WTC11 (cell line): ENCODE data around the gene BAIAP2L1. TPM values are rescaled to one million over a fixed set of nuclear protein-coding genes. Genes with fewer than 3 reads are reported as not detected.

ENCODE experiments used
- ATAC-seq: fragments of 200-7000 bp; cut with Tn5 transposase; 2 replicates; pipeline ENCODE4 v1.10.0; 2021; ENCODE audit warnings: mild to moderate bottlenecking, moderate library complexity
- CTCF ChIA-PET: fragments of 300-600 bp; sonication (Branson Sonifier 250); formaldehyde crosslinking; loops from one replicate; lab custom pipeline; 2021; ENCODE audit warnings: antibody characterized with exemption; lab: Charles Lee
- POLR2A ChIA-PET: fragments of 350-600 bp; sonication (Branson Sonifier 250); formaldehyde crosslinking; loops from one replicate; lab custom pipeline; 2021; ENCODE audit warnings: antibody characterized with exemption; lab: Charles Lee
- DNase-seq: peaks from one replicate; pipeline ENCODE4 v3.0.0; 2021; ENCODE audit warnings: low spot score
- H3K27ac Mint-ChIP-seq: 2 replicates; pipeline ENCODE4 v1.8.0; 2021; ENCODE audit warnings: mixed read lengths
- H3K27me3 Mint-ChIP-seq: 2 replicates; pipeline ENCODE4 v1.8.0; 2021; ENCODE audit warnings: low read depth, mild to moderate bottlenecking, moderate library complexity, mixed read lengths
- H3K36me3 Mint-ChIP-seq: 2 replicates; pipeline ENCODE4 v1.8.0; 2021; ENCODE audit warnings: mixed read lengths
- H3K4me1 Mint-ChIP-seq: 2 replicates; pipeline ENCODE4 v1.8.0; 2022; ENCODE audit warnings: mixed read lengths
- H3K4me3 Mint-ChIP-seq: 2 replicates; pipeline ENCODE4 v1.8.0; 2021; ENCODE audit warnings: mild to moderate bottlenecking, moderate library complexity, mixed read lengths
- H3K9me3 Mint-ChIP-seq: 2 replicates; pipeline ENCODE4 v1.8.0; 2021; ENCODE audit warnings: mixed read lengths
- ATF1 ChIP-seq: sonication (generic); formaldehyde crosslinking; IDR thresholded peaks from 2 replicates; pipeline ENCODE4 v1.8.1; 2023; ENCODE audit warnings: mild to moderate bottlenecking, moderate library complexity, missing genetic modification reagents
- ELF4 ChIP-seq: sonication (generic); formaldehyde crosslinking; IDR thresholded peaks from 2 replicates; pipeline ENCODE4 v1.8.1; 2022; ENCODE audit warnings: low read depth, mild to moderate bottlenecking, moderate library complexity, missing genetic modification reagents
- ESRRA ChIP-seq: sonication (generic); formaldehyde crosslinking; IDR thresholded peaks from 2 replicates; pipeline ENCODE4 v1.8.1; 2022; ENCODE audit warnings: mild to moderate bottlenecking, missing genetic modification reagents, borderline replicate concordance
- JAZF1 ChIP-seq: fragments of 250-450 bp; sonication (Bioruptor Pico); IDR thresholded peaks from 2 replicates; pipeline ENCODE4 v1.9.0; 2021; ENCODE audit warnings: moderate library complexity, mild to moderate bottlenecking, inconsistent platforms
- NFE2L1 ChIP-seq: sonication (generic); formaldehyde crosslinking; IDR thresholded peaks from 2 replicates; pipeline ENCODE4 v1.8.1; 2023; ENCODE audit warnings: missing genetic modification reagents
- PRDM15 ChIP-seq: sonication (generic); formaldehyde crosslinking; IDR thresholded peaks from 2 replicates; pipeline ENCODE4 v1.8.0; 2022; ENCODE audit warnings: missing genetic modification reagents
- RORB ChIP-seq: fragments of 250-450 bp; sonication (Bioruptor Pico); IDR thresholded peaks from 2 replicates; pipeline ENCODE4 v1.9.0; 2021; ENCODE audit warnings: mild to moderate bottlenecking
- TEAD1 ChIP-seq: sonication (generic); formaldehyde crosslinking; IDR thresholded peaks from 2 replicates; pipeline ENCODE4 v1.8.0; 2022; ENCODE audit warnings: mild to moderate bottlenecking, missing genetic modification reagents
- ZNF121 ChIP-seq: sonication (generic); formaldehyde crosslinking; IDR thresholded peaks from 2 replicates; pipeline ENCODE4 v1.8.0; 2023; ENCODE audit warnings: missing genetic modification reagents
- ZNF232 ChIP-seq: sonication (generic); formaldehyde crosslinking; IDR thresholded peaks from 2 replicates; pipeline ENCODE4 v1.8.0; 2022; ENCODE audit warnings: mild to moderate bottlenecking, missing genetic modification reagents
- total RNA-seq: library from RNA; stranded (reverse); gene quantifications from 3 replicates; pipeline ENCODE4 v1.2.3, GENCODE V29; 2021
- TF ChIP-seq, protein P1 (sequence below): sonication (generic); formaldehyde crosslinking; IDR thresholded peaks from 2 replicates; pipeline ENCODE4 v1.8.1; 2023; ENCODE audit warnings: mild to moderate bottlenecking, missing genetic modification reagents, moderate library complexity
- TF ChIP-seq, protein P2 (sequence below): sonication (generic); formaldehyde crosslinking; IDR thresholded peaks from 2 replicates; pipeline ENCODE4 v1.8.0; 2023; ENCODE audit warnings: missing genetic modification reagents, mild to moderate bottlenecking, borderline replicate concordance
- TF ChIP-seq, protein P3 (sequence below): sonication (generic); formaldehyde crosslinking; conservative IDR thresholded peaks from 2 replicates; pipeline ENCODE4 v1.8.1; 2022; ENCODE audit warnings: mild to moderate bottlenecking, missing genetic modification reagents
- TF ChIP-seq, protein P4 (sequence below): sonication (generic); formaldehyde crosslinking; IDR thresholded peaks from 2 replicates; pipeline ENCODE4 v1.8.1; 2022; ENCODE audit warnings: missing genetic modification reagents, borderline replicate concordance
- TF ChIP-seq, protein P5 (sequence below): sonication (generic); formaldehyde crosslinking; IDR thresholded peaks from 2 replicates; pipeline ENCODE4 v1.8.0; 2023; ENCODE audit warnings: mild to moderate bottlenecking, missing genetic modification reagents

Gene BAIAP2L1
- total RNA-seq, 1 experiment from 2014 or later = 37.5 TPM

DNA sequence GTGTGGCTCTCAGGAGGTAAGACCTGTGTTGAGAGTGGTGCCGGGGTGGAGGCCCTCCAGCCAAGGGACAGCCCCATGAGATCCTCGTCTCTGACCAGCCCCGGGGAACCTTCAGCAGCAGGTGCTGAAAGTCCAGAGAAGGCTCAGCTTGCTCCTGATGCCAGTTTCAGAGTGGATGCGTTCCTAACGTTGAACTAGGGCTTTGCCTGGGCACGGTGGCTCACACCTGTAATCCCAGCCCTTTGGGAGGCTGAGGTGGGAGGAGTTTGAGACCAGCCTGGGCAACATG lies 45.7 kb downstream of the BAIAP2L1 start (continued):
- TF ChIP-seq PRDM15 (no peak), RORB (CRISPR knock-in tag) (no peak)
- TF ChIP-seq, protein P1, sequence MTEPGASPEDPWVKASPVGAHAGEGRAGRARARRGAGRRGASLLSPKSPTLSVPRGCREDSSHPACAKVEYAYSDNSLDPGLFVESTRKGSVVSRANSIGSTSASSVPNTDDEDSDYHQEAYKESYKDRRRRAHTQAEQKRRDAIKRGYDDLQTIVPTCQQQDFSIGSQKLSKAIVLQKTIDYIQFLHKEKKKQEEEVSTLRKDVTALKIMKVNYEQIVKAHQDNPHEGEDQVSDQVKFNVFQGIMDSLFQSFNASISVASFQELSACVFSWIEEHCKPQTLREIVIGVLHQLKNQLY = no peak
- TF ChIP-seq, all 79 proteins: peak for 0

DNA sequence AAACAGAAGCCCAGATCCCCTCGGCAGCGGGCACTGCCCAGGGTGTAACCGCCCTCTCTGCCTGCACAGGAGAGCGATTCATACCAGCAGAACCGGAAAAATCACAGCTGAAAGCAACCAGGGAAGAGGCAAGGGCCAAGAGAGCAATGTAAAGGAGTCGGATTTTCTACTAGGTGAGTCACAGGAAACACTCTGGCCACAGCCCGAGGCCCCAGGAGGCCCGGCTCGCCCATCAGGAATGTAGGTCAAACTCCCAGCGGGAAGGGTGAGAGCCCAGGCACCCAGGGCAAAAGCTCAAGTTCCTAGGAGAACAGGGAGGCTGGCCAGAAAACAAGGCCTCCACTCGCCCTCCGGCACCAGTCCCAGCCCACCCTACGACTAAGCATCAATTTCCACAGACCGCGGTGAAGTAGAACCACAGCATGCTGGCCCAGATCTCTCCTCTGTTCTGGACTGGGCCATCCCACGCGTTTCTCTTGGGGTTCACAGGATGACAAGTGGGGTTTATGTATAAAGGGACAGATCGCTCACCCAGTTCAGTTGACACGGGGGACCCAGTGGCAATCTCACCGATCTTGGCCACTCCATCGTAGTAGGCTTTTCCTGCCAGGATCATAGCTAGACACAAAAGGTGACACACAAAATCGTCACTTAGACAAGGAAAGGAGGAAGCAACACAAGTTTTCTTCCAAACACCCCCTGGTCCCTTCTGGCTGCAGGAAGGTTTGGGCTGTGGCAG lies 46.2 kb downstream of the BAIAP2L1 start:
- Mint-ChIP-seq H3K36me3 (peaks cover 27% of the 10 kb centered on the region), H3K27me3 (no peaks in the 10 kb centered on the region), H3K4me3 (no peak overlapping the region), H3K9me3 (no peaks in the 10 kb centered on the region), H3K4me1 (peaks cover 10% of the 10 kb centered on the region), H3K27ac (peak overlapping the region; percentile 83)
- DNase-seq (no peak), ATAC-seq (peak; percentile 44; the same call in 1 of the 2 replicates)
- ChIA-PET POLR2A (no interaction called here), CTCF (interaction anchor here (1.1 kb wide), 1 partner anchor 16 kb away, joined by 3 read pairs; no protein-coding TSS in a partner anchor)
- no peak for TF ChIP-seq ELF4
- TF ChIP-seq, protein P2, sequence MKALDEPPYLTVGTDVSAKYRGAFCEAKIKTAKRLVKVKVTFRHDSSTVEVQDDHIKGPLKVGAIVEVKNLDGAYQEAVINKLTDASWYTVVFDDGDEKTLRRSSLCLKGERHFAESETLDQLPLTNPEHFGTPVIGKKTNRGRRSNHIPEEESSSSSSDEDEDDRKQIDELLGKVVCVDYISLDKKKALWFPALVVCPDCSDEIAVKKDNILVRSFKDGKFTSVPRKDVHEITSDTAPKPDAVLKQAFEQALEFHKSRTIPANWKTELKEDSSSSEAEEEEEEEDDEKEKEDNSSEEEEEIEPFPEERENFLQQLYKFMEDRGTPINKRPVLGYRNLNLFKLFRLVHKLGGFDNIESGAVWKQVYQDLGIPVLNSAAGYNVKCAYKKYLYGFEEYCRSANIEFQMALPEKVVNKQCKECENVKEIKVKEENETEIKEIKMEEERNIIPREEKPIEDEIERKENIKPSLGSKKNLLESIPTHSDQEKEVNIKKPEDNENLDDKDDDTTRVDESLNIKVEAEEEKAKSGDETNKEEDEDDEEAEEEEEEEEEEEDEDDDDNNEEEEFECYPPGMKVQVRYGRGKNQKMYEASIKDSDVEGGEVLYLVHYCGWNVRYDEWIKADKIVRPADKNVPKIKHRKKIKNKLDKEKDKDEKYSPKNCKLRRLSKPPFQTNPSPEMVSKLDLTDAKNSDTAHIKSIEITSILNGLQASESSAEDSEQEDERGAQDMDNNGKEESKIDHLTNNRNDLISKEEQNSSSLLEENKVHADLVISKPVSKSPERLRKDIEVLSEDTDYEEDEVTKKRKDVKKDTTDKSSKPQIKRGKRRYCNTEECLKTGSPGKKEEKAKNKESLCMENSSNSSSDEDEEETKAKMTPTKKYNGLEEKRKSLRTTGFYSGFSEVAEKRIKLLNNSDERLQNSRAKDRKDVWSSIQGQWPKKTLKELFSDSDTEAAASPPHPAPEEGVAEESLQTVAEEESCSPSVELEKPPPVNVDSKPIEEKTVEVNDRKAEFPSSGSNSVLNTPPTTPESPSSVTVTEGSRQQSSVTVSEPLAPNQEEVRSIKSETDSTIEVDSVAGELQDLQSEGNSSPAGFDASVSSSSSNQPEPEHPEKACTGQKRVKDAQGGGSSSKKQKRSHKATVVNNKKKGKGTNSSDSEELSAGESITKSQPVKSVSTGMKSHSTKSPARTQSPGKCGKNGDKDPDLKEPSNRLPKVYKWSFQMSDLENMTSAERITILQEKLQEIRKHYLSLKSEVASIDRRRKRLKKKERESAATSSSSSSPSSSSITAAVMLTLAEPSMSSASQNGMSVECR (CRISPR knock-in tag) = no peak
- TF ChIP-seq ZNF121 (CRISPR knock-in tag) = no peak
- no peak for TF ChIP-seq ZNF232 (CRISPR knock-in tag)
- TF ChIP-seq, protein P1 = no peak
- TF ChIP-seq PRDM15 = no peak
- TF ChIP-seq ESRRA (CRISPR knock-in tag) = no peak
- no peak for TF ChIP-seq JAZF1 (CRISPR knock-in tag)
- TF ChIP-seq, protein P3, sequence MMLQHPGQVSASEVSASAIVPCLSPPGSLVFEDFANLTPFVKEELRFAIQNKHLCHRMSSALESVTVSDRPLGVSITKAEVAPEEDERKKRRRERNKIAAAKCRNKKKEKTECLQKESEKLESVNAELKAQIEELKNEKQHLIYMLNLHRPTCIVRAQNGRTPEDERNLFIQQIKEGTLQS (CRISPR knock-in tag) = no peak
- no peak for TF ChIP-seq NFE2L1 (CRISPR knock-in tag)
- TF ChIP-seq, protein P4, sequence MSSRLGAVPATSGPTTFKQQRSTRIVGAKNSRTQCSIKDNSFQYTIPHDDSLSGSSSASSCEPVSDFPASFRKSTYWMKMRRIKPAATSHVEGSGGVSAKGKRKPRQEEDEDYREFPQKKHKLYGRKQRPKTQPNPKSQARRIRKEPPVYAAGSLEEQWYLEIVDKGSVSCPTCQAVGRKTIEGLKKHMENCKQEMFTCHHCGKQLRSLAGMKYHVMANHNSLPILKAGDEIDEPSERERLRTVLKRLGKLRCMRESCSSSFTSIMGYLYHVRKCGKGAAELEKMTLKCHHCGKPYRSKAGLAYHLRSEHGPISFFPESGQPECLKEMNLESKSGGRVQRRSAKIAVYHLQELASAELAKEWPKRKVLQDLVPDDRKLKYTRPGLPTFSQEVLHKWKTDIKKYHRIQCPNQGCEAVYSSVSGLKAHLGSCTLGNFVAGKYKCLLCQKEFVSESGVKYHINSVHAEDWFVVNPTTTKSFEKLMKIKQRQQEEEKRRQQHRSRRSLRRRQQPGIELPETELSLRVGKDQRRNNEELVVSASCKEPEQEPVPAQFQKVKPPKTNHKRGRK = no peak
- no peak for TF ChIP-seq ATF1 (CRISPR knock-in tag)
- no peak for TF ChIP-seq RORB (CRISPR knock-in tag)
- no peak for TF ChIP-seq TEAD1 (CRISPR knock-in tag)
- TF ChIP-seq, protein P5, sequence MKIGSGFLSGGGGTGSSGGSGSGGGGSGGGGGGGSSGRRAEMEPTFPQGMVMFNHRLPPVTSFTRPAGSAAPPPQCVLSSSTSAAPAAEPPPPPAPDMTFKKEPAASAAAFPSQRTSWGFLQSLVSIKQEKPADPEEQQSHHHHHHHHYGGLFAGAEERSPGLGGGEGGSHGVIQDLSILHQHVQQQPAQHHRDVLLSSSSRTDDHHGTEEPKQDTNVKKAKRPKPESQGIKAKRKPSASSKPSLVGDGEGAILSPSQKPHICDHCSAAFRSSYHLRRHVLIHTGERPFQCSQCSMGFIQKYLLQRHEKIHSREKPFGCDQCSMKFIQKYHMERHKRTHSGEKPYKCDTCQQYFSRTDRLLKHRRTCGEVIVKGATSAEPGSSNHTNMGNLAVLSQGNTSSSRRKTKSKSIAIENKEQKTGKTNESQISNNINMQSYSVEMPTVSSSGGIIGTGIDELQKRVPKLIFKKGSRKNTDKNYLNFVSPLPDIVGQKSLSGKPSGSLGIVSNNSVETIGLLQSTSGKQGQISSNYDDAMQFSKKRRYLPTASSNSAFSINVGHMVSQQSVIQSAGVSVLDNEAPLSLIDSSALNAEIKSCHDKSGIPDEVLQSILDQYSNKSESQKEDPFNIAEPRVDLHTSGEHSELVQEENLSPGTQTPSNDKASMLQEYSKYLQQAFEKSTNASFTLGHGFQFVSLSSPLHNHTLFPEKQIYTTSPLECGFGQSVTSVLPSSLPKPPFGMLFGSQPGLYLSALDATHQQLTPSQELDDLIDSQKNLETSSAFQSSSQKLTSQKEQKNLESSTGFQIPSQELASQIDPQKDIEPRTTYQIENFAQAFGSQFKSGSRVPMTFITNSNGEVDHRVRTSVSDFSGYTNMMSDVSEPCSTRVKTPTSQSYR (CRISPR knock-in tag) = no peak
